HPDE6-E6E7 (cell line): ENCODE measurements around the gene VGLL1.

Source experiments
- DNase-seq: peaks from one replicate; pipeline ENCODE4 v3.0.0; 2011; ENCODE audit warnings: missing footprints; ENCODE audit errors: extremely low spot score

Gene VGLL1

DNA sequence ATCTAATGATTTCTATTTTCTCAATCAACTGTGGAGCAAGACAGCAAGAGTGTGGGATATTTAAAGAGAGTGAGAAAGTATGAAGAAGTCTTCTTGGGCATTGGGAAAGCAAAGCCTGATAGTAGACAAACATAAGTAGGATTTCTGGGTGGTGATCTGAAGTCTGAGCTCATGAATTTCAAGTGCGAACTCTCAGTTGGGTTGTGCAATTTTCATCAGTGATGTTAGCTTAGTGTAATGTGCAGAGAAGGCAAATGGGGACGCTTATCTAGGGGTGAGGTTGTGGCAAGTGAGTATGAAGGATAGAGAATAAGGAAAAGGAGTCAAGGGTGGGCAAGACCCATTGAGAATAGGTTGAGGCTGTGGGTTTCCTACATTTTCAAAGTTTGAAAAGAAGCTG lies 23.7 kb downstream of the VGLL1 start:
- DNase-seq: no peak

- DNase-seq: no peak
Observed at GRCh38 chrX:136572030-136572429, 40.0 kb downstream of the VGLL1 start.

- no peak for DNase-seq
Observed at GRCh38 chrX:136574548-136574947, 42.5 kb downstream of the VGLL1 start.

DNA sequence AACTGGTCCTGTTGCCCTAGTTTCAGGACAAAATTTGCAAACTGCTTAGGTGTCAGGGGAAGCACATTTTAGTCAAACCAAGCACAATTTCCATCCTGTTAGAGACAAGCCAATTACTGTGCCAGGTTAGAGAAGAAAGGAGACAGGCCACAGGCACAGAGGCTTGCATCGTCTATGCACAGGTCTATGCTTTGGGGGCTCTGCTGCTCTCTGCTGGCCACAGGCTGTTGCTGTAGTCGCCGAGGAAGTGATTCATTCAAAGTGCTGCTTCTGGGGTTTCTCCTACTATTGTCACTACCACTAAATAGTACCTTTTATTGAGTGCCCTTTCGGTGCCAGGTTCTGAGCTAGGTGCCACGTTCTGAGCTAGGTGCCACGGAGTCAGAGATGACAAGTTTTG lies 45.5 kb downstream of the VGLL1 start:
- DNase-seq: peak; percentile 37

DNA sequence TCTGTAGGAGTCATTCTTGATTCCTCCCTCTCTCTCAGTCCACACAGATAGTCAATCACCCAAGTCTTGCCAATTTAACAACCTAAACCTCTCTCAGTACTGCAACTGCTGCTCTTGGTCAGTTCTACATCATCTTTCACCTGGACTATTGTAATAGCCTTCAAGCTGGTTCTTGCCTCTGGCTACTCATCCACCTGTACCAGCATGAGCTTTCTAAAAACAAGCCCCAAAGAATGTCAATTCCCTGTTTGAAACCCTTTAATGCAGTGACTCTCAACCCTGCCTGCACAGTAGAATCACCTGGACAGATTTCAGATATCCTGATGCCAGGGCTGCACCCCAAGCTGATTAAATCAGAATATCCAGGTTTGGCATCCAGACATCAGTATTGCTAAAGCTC lies 48.3 kb downstream of the VGLL1 start:
- no peak for DNase-seq

DNA sequence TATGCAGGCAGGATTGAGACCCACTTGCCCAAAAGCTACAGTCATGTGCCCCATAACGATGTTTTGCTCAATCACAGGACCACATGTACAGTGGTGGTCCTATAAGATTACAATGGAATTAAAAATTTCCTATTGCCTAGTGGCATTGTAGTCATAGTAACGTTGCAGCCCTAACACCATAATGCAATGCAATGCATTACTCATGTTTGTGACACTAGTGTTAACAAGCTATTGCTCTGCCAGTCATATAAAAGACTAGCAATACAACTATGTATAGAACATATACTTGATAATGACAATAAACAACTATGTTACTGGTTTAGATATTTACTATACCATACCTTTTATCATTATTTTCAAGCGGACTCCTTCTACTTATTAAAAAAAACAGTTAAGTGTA lies 50.6 kb downstream of the VGLL1 start:
- DNase-seq: no peak

DNA sequence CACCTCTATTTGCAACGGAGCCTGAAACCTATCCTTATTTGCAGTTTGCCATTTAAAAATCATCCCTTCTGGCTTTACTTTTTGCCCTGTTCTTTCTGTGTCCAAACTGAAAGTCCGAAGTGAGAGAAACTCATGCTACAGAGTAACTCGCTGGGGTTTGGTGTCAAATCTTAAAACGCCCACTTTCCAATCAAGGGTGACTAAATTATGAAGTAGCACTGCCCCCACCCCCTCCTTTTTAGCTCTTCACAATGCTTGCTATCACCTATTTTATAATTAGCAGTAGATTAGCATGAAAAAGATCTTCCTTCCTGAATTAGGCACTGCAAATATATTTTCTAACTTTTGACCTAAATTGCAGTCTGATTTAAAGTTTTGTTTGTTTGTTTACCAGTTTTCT lies 52.5 kb downstream of the VGLL1 start:
- DNase-seq: no peak

DNA sequence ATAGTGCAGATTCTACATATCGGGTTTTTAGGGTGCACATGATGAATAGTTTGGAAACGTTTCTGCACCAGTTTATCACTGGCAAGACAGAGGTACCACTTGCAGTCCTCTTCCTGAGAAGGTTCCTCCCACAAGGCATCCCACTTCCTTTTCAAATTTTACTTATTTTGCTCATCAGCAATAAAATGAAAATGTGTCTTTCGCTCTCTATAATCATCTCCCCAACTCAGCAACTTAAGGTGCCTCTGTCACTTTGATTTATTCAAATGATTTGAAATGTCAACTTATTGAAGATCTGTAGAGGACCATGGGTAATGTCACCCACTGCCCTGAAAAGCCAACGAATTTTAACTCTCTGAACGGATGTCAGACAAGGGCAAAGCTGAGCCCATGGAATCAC lies 53.2 kb downstream of the VGLL1 start:
- no peak for DNase-seq

DNA sequence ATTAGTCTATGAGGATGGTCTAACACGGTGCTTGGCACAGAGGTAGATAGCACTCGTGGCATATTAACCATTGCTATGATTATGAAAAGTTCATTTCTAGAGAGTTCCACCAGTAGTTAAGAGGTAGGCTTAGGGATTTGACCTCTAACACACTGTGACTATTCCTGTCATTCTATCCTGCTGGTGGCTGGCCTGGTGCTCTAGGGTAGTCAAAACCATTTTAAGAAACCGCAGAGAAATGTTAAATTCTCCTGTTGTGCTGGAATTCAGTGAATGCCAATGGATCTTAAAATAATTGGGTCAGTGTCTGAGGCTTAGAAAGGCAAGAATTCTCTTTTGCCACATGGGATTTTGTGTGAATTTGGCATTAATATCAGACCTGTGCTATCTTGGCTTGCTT lies 53.9 kb downstream of the VGLL1 start:
- no peak for DNase-seq

DNA sequence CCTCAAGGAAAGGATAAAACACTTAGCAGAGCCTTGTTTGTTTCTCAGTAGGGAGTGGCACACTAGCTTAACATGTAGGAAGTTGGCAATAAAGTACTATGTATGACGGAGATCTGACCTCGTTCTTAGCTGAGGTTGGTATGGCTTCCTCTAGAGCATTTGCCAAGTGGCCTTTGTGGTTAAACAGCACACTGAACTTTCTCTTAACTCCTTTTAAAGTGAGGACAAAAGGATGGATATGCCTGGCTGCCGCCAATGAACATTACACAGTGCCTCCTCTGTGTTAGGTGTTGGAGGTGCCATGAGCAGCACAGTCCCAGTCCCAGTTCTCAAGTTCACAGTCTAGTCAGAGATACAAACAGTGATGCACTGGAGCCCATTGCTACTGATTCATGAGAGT lies 54.4 kb downstream of the VGLL1 start:
- no peak for DNase-seq

DNA sequence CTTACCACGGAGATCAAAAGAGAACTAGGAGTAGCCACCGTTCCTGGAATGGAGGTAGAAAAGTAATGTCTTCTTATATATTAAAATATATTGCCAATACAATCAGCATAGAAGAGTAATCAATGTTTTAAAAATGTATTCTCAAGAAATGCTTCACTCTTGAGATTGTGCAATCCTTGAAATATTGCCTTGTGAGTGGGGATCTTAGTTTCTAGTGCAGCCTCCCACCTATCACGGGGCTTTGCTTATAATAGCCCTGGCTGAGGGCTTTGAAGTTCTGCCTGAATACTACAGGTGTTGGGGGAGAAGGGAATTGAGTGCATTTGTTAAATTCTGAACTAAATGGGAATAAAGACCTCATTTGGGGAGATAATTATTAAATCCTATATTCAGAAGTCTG lies 55.5 kb downstream of the VGLL1 start:
- DNase-seq: no peak

- no peak for DNase-seq
Observed at GRCh38 chrX:136588036-136588435, 56.0 kb downstream of the VGLL1 start.

DNA sequence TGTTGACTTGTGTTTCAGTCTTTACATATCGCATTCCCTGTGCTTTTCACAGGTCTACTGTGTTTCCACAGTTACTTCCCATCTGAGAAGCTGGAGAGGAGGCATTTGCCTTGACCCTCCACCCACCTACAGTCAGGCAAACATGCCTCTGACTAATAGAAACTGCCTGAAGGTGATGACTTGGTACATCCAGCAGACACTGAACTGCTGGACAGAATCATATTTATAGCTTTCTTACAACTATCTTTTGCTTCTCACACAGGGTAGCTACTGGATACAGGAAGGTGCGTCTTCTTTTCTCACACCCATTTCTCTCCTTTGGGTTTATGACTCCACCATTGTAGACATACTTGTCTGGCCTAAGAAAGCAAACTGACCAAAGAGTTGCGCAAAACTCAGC lies 58.0 kb downstream of the VGLL1 start:
- DNase-seq: peak; percentile 19

- DNase-seq: no peak
Observed at GRCh38 chrX:136597356-136597755, 65.3 kb downstream of the VGLL1 start.

- DNase-seq: no peak
Observed at GRCh38 chrX:136597954-136598353, 65.9 kb downstream of the VGLL1 start.

DNA sequence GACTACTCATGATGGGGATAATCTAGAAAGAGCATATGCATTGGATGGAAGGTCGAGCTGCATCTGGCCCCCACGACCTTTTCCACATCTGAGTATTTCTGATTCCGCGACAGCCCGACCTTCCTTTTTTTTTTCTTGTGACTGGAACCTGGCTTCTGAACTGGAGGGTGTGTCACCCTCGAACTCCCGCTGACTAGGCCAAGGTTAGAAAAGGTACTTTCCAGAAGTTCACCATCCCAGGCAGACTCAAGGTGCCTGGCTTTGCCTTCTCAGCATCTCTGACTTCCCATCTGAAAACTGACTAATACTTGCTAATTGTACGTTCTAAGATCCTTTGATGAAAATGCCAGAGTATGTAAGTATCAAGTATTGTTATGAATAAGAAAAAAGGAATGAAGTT lies 66.6 kb downstream of the VGLL1 start:
- no peak for DNase-seq

DNA sequence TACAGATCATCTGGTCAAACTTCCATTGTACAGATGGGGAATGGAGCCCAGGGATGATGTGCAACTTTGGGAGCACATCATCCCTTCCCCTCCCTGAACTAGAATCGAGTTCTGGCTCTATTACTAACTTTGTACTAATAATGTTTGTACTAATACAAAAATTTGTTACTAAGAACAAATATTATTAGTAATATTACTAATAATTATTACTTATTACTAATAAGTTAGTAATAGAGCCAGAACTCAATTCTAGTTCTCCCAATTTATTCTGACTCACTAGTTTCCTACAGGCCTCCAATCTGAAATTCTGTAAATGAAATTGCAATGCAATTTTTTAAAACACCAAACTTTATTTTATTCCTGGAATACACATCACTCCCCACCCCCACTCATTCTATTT lies 68.0 kb downstream of the VGLL1 start:
- no peak for DNase-seq
